Measurements from ENCODE around the gene CD177. TPM values are rescaled to one million over a fixed set of nuclear protein-coding genes. Genes with fewer than 3 reads are reported as not detected.

The CD177 gene
- total RNA-seq, 1 experiment from 2014 or later, result not detected

DNA sequence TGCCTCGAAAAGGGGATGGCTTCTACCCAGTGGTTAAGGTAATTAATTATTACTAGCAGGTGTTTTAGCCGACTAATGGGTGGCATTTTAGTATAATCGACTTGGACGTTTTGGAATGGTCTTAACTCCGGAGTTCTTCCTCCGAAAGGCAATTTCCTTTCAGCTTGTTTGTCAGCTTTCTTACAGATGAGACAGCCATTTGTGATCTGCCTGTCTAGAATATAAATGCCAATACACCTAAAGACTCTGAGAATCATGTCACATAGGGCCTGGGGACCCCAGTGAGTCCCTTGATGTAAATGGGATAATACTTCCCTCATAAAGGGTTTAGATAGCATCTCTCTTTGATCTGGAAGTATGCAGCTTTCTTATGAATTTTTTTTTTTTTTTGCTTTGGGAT lies 42.2 kb upstream of the CD177 start:
- DNase-seq (ENCODE audit: low read depth, low spot score), result no peak
- no TSS peak for BruUV-seq (replicated peaks)
- Histone ChIP-seq H3K4me2 (ENCODE audit: low read length) (no peak overlapping the region), H3K9me2 (ENCODE audit: insufficient read depth) (no peaks in the 10 kb centered on the region), H3K4me3 (replicated peaks in 1 of 2; ENCODE audit: low read depth in 1 of 2, low read length in 2 of 2) (no peak overlapping the region), H3K9ac (ENCODE audit: low read length) (no peak overlapping the region), H3K27me3 (ENCODE audit: insufficient read depth, low read length) (no peaks in the 10 kb centered on the region), H3K27ac (ENCODE audit: low read depth, low read length) (no peak overlapping the region), H3K4me1 (ENCODE audit: control insufficient read depth in 1 of 2, insufficient read depth in 2 of 2, low read length in 2 of 2) (peaks cover 0 to 4% of the 10 kb centered on the region in 2 experiments; a peak in 1 of 4 replicates), H3K79me2 (ENCODE audit: insufficient read depth, low read length) (no peaks in the 10 kb centered on the region), H4K20me1 (ENCODE audit: insufficient read depth) (no peaks in the 10 kb centered on the region), H3K36me3 (ENCODE audit: control insufficient read depth in 1 of 2, insufficient read depth in 2 of 2, low read length in 2 of 2) (no peaks in the 10 kb centered on the region), H3K9me3 (ENCODE audit: control insufficient read depth in 1 of 2, insufficient read depth in 1 of 2, low read depth in 1 of 2, low read length in 2 of 2) (no peaks in the 10 kb centered on the region), H2AFZ (ENCODE audit: low read depth, low read length, poor library complexity, severe bottlenecking) (no peak overlapping the region)
- ChIA-PET RAD21 (ENCODE audit: low non-redundant PET in 1 of 2, low total read pairs in 2 of 2, uncharacterized antibody in 2 of 2, unreplicated experiment in 2 of 2) (interaction anchor here in 1 of 2 experiments (0.6 kb wide), 1 partner anchor 106 kb away, joined by 6 read pairs; no protein-coding TSS in a partner anchor), POLR2A (no interaction called here), CTCF (no interaction called here)
- TF ChIP-seq, protein P1, sequence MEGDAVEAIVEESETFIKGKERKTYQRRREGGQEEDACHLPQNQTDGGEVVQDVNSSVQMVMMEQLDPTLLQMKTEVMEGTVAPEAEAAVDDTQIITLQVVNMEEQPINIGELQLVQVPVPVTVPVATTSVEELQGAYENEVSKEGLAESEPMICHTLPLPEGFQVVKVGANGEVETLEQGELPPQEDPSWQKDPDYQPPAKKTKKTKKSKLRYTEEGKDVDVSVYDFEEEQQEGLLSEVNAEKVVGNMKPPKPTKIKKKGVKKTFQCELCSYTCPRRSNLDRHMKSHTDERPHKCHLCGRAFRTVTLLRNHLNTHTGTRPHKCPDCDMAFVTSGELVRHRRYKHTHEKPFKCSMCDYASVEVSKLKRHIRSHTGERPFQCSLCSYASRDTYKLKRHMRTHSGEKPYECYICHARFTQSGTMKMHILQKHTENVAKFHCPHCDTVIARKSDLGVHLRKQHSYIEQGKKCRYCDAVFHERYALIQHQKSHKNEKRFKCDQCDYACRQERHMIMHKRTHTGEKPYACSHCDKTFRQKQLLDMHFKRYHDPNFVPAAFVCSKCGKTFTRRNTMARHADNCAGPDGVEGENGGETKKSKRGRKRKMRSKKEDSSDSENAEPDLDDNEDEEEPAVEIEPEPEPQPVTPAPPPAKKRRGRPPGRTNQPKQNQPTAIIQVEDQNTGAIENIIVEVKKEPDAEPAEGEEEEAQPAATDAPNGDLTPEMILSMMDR (IDR thresholded peaks at IDR 0.05 in 2 of 3, conservative IDR thresholded peaks at IDR 0.05 in 1 of 3; ENCODE audit: borderline replicate concordance in 1 of 3, insufficient read depth in 1 of 3, low read depth in 2 of 3, low read length in 2 of 3), result no peak
- no peak for TF ChIP-seq SP1 (IDR thresholded peaks at IDR 0.05; ENCODE audit: low read depth)
- no peak for TF ChIP-seq SIN3A (IDR thresholded peaks at IDR 0.05; ENCODE audit: low read depth)
- TF ChIP-seq, protein P2, sequence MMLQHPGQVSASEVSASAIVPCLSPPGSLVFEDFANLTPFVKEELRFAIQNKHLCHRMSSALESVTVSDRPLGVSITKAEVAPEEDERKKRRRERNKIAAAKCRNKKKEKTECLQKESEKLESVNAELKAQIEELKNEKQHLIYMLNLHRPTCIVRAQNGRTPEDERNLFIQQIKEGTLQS (IDR thresholded peaks at IDR 0.05), result no peak
- TF ChIP-seq REST (IDR thresholded peaks at IDR 0.05; ENCODE audit: low read depth), result no peak
- TF ChIP-seq FOSL1 (IDR thresholded peaks at IDR 0.05; ENCODE audit: low read depth), result no peak
- no peak for TF ChIP-seq TCF7L2 (IDR thresholded peaks at IDR 0.05; ENCODE audit: borderline replicate concordance, extremely low read depth, insufficient read depth, insufficient read length)
- no peak for TF ChIP-seq POLR2AphosphoS5 (IDR thresholded peaks at IDR 0.05; ENCODE audit: low read depth, low read length)
- TF ChIP-seq, protein P3, sequence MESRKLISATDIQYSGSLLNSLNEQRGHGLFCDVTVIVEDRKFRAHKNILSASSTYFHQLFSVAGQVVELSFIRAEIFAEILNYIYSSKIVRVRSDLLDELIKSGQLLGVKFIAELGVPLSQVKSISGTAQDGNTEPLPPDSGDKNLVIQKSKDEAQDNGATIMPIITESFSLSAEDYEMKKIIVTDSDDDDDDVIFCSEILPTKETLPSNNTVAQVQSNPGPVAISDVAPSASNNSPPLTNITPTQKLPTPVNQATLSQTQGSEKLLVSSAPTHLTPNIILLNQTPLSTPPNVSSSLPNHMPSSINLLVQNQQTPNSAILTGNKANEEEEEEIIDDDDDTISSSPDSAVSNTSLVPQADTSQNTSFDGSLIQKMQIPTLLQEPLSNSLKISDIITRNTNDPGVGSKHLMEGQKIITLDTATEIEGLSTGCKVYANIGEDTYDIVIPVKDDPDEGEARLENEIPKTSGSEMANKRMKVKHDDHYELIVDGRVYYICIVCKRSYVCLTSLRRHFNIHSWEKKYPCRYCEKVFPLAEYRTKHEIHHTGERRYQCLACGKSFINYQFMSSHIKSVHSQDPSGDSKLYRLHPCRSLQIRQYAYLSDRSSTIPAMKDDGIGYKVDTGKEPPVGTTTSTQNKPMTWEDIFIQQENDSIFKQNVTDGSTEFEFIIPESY (IDR thresholded peaks at IDR 0.05; ENCODE audit: extremely low read depth, insufficient replicate concordance, low read length), result no peak
- no peak for TF ChIP-seq RAD21 (IDR thresholded peaks at IDR 0.05; ENCODE audit: low read depth)
- no peak for TF ChIP-seq ZFX (IDR thresholded peaks at IDR 0.05)
- intact Hi-C loops (cut with micrococcal nuclease), result no loop called here
- ATAC-seq, result no peak
